Measurements from ENCODE around the gene PGA5.

PGA5 gene

GRCh38 chr11:61297746-61298145 lies 56.8 kb downstream of the PGA5 start:
- no peak for DNase-seq

DNA sequence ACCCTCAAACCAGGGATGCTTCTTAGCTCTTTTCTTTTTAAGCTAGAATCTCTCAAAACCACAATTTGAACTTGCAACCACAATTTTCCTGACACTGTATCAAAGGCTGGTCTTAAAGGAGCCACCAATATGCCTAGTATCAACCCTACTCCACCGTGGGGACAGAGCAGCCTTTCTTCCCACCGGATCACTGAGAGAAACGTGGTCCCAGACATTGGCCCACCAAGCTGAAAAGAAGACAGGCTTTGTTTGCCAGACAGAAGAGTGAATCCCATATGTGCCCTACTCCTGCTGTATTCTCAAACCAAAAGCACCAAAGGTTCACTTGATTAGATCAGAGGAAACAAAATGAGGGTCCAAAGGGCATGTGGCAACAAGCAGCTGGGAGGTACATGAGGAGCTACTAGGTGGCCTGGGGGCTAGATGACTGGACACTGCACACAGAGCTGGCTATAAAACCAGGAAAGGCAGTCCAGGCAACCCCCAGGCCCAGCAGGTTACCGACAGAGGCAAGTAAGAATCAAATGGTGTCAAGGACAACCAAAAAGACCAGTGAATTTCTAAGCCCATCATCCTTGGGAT lies 57.8 kb downstream of the PGA5 start:
- DNase-seq: no peak
